NCI-H2227 (cell line): ENCODE results near the gene WDR47.
"Not testable (repeated sequence)": the region's sequence is repeated elsewhere in the genome, so short reads cannot be mapped to it uniquely, and the experiment has no call there.

Experiments
- DNase-seq: peaks from one replicate; lab custom pipeline; 2025; ENCODE audit not compliant: unreplicated experiment; lab: John Stamatoyannopoulos, UW

WDR47 gene

GRCh38 chr1:108963052-108963686 is 78.7 kb downstream of the WDR47 start, which contains the start of gene CLCC1:
TSS of gene CLCC1 (minus strand) at chr1:108963484. CDS start at chr1:108950437, 13,047 bp downstream.
- DNase-seq, result peak; percentile 94

- peak; percentile 59 for DNase-seq
These were observed 79.2 kb downstream of the WDR47 start for GRCh38 chr1:108962681-108963051.

GRCh38 chr1:108961752-108962486 is 80.0 kb downstream of the WDR47 start:
- DNase-seq, result no peak

GRCh38 chr1:108961198-108961597 is 80.7 kb downstream of the WDR47 start:
- DNase-seq, result no peak

- DNase-seq, result no peak
These were observed 81.2 kb downstream of the WDR47 start for GRCh38 chr1:108960719-108961118.

GRCh38 chr1:108957888-108958287 is 84.0 kb downstream of the WDR47 start:
- DNase-seq, result no peak

GRCh38 chr1:108955881-108956280 is 86.0 kb downstream of the WDR47 start:
- DNase-seq, result no peak

- DNase-seq, result no peak
These were observed 86.8 kb downstream of the WDR47 start for GRCh38 chr1:108955111-108955510.

- DNase-seq, result no peak
These were observed 88.5 kb downstream of the WDR47 start for GRCh38 chr1:108953452-108953851.

GRCh38 chr1:108951242-108951641 is 90.7 kb downstream of the WDR47 start:
- DNase-seq, result no peak

GRCh38 chr1:108949044-108949443 is 92.9 kb downstream of the WDR47 start:
- DNase-seq, result no peak

- DNase-seq, result no peak
These were observed 93.9 kb downstream of the WDR47 start for GRCh38 chr1:108947871-108948525.

- DNase-seq, result no peak
These were observed 105.7 kb downstream of the WDR47 start for GRCh38 chr1:108936170-108936569.

- DNase-seq, result no peak
These were observed 108.0 kb downstream of the WDR47 start for GRCh38 chr1:108933944-108934343.

GRCh38 chr1:108927565-108927964 is 114.3 kb downstream of the WDR47 start:
- DNase-seq, result not testable (repeated sequence)

GRCh38 chr1:108925920-108926319 is 116.0 kb downstream of the WDR47 start:
- DNase-seq, result no peak
